Measurements from ENCODE around the gene LPIN2.

GRCh38 chr18:2979129-2979528 is 33.8 kb downstream of the LPIN2 start:
- TF ChIP-seq, protein P1, sequence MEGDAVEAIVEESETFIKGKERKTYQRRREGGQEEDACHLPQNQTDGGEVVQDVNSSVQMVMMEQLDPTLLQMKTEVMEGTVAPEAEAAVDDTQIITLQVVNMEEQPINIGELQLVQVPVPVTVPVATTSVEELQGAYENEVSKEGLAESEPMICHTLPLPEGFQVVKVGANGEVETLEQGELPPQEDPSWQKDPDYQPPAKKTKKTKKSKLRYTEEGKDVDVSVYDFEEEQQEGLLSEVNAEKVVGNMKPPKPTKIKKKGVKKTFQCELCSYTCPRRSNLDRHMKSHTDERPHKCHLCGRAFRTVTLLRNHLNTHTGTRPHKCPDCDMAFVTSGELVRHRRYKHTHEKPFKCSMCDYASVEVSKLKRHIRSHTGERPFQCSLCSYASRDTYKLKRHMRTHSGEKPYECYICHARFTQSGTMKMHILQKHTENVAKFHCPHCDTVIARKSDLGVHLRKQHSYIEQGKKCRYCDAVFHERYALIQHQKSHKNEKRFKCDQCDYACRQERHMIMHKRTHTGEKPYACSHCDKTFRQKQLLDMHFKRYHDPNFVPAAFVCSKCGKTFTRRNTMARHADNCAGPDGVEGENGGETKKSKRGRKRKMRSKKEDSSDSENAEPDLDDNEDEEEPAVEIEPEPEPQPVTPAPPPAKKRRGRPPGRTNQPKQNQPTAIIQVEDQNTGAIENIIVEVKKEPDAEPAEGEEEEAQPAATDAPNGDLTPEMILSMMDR (IDR thresholded peaks at IDR 0.05) = no peak
- TF ChIP-seq POLR2A (IDR thresholded peaks at IDR 0.05) = no peak

Measured in thyroid gland (tissue), 4 donors.